HG03135 (cell line): ENCODE results near the gene ATP2C2.
"Not testable (repeated sequence)": the region's sequence is repeated elsewhere in the genome, so short reads cannot be mapped to it uniquely, and the experiment has no call there.

Experiments
- ATAC-seq: cut with Tn5 transposase; IDR thresholded peaks from one replicate; pipeline ENCODE4 v1.9.1; 2021; ENCODE audit warnings: mild to moderate bottlenecking, moderate library complexity; ENCODE audit not compliant: unreplicated experiment

The ATP2C2 gene

GRCh38 chr16:84391151-84392030, 23.1 kb downstream of the ATP2C2 start:
- no peak for ATAC-seq

GRCh38 chr16:84392031-84392360, 23.7 kb downstream of the ATP2C2 start:
- no peak for ATAC-seq

GRCh38 chr16:84396082-84396481, 27.7 kb downstream of the ATP2C2 start:
- not testable (repeated sequence) for ATAC-seq

GRCh38 chr16:84396537-84397008, 28.2 kb downstream of the ATP2C2 start:
- ATAC-seq: no peak

DNA sequence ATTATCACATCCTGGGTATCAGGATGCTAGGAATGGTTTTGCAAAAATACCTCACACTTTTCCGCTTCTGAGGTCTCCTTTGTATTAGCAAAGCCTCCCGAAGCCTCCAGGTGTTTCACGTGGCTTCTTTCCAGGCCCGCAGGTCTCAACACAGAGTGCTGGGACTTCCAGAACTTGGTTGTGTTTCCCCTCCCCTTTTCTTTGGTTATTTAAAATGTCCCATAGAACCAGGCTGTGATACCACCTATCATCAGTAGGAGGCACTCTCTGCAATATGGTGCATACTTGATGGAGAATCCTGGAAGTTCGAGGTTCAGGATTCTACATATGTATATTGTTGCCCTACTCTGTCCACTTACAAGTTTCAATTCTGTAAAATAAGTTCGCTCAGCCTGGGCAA, 28.8 kb downstream of the ATP2C2 start:
- ATAC-seq: no peak

DNA sequence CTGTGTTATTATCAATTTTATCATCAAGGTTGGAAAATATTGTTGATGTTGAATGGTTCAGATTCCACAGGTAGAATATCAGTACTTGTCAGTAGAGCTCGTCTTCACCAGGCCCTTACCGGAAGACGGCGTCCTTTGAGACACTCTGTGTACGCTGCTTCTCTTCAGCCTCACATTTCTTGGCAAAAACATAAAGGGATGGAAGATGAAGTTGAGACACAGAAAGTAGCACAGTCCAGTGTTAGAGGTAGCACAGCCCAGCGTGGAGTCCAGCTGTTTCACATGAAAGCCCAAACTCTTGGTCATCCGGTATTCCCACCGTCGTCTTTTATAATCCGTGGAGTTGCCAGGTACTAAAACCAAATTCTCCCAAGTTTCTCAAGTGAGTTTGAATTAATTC, 30.4 kb downstream of the ATP2C2 start:
- no peak for ATAC-seq

GRCh38 chr16:84399912-84400311, 31.6 kb downstream of the ATP2C2 start:
- not testable (repeated sequence) for ATAC-seq

GRCh38 chr16:84403435-84403834, 35.1 kb downstream of the ATP2C2 start:
- ATAC-seq: not testable (repeated sequence)

DNA sequence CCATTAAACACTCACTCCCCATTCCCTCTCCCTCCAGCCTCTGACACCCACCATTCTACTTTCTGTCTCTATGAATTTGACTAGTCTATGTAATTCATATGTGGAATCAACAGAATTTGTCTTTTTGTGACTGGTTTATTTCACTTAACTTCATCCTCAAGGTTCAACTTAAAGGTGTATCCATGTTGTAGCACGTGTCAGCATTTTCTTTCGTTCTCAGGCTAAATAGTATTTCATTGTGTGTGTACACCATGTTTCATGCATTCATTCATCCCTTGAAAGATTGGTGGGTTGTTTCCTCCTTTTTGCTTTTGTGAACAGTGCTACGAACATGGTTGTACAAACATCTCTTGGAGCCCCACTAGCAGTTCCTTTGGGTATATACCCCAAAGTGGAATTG, 36.0 kb downstream of the ATP2C2 start:
- ATAC-seq: no peak

- no peak for ATAC-seq
Measured at GRCh38 chr16:84404936-84405639, 36.8 kb downstream of the ATP2C2 start.

DNA sequence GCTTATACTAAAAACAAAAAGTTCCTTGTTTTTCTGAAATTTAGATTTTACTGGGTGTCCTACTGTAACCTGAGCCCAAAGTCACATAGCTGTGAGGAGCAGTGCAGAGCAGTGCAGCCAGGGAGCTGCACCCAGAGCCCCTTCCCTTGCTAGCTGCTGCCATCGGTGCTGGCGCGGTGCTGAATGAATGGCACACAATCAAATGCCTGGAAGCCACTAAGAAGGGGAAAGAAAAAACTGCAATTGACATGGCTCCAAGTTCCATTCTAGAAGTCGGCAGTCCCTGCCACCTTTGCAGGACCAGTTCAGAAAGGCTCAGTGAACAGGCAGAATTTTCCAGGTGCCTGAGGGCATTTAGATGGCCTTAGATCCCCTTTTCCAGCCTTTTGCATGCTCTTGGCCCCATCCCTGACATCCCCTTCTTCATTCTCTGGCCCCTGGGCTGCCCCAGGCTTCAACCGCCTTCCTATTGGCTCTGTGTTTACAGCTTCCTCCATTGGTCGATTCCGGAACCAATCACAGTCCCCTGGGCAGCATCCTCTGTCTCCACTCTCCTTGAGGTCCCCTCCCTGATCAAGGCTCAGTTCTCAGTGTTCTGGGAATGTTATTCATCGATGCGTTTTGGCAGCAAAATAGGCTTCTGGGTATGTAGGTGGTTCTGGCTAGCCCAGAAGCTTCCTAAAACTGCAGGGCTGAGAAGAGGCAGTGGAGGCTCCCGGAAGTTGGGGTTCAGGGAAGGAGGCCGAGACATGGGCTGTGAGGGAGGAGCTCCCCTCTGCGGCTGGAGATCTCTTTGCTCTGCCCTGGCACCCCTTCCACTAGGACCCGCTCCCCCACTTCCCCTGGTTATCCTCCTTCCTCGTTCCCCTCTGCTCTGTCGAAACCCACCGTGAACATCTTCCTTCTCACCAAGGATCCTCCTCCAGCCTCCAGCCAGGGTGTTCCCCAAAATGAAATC, 37.9 kb downstream of the ATP2C2 start:
- no peak for ATAC-seq

- no peak for ATAC-seq
Measured at GRCh38 chr16:84407588-84408313, 39.4 kb downstream of the ATP2C2 start.

DNA sequence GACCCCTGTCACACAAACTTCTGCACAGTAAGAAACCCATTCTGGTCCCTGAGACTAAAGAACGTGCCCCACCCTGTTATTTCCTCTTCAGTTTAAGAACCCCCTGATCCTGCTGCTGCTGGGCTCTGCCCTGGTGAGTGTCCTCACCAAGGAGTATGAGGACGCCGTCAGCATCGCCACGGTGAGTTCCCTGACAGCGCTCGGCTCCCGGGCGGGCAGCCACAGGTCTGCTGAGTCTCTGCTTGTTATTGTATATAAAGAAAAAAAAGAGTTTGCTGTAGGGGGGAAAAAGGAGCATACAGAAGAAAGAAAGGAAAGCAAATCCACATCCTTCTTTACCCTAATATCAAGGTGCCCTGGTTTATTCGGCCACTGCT, 40.0 kb downstream of the ATP2C2 start:
- ATAC-seq: no peak

- no peak for ATAC-seq
Measured at GRCh38 chr16:84408856-84409255, 40.5 kb downstream of the ATP2C2 start.

DNA sequence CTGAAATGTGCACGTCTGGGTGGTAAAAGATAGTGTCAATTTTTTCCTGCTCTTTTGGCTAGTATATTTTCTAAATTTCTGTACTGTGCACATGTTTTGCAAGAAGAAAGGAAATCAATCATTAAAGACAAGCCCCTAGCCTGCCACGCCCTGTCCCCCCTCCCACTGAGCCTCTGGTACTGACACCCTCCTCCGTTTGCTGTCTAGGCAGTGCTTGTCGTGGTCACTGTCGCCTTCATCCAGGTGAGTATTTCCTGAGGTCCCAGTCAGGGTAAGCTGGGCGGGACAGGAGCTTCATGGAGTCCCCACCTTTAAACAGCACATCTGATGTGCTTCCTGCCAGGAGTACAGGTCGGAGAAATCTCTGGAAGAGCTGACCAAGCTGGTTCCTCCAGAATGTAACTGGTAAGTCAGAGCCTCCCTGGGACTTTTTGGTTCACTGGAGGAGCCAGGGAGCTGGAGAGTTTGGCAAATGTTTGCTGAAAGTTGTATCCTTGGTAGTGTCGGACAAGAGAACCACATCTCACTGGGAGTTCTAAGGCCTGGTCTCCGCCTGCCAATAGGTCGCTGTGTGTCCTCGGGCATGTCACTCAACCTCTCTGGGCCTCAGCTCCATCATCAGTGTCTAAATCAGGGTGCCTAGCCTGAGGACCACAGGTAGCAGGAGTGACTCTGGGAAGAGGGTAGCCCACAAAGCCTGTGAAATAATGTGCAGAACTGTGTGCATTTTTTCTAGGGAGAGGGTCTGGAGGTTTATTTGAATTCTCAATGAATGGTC, 42.2 kb downstream of the ATP2C2 start:
- ATAC-seq: no peak

GRCh38 chr16:84411768-84412167, 43.4 kb downstream of the ATP2C2 start:
- no peak for ATAC-seq

DNA sequence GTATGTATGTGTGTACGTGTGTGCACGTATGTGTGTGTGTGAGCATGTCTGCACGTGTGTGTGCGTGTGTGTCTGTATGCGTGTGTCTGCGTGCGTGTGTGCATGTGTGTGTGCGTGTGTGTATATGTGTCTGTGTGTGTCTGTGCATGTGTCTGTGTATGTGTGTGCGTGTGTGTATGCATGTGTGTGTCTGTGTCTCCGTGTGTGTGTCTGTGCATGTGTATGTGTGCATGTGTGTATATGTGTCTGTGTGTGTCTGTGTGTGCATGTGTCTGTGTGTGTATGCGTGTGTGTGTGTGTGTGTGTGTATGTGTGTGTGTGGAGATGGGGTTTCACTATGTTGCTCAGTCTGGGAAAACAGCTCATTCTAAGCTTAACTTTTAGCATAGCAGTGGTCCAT, 43.9 kb downstream of the ATP2C2 start:
- no peak for ATAC-seq

GRCh38 chr16:84413244-84414004, 45.1 kb downstream of the ATP2C2 start:
- no peak for ATAC-seq

- no peak for ATAC-seq
Measured at GRCh38 chr16:84414789-84415326, 46.5 kb downstream of the ATP2C2 start.
